ENCODE measurements around the gene OAS2.

OAS2 gene

GRCh38 chr12:113006206-113006605 lies 27.9 kb downstream of the OAS2 start:
- no peak overlapping the region for H3K4me3 ChIP-seq (ENCODE audit: control insufficient read depth, low read depth, low read length)
- TF ChIP-seq CTCF (conservative IDR thresholded peaks at IDR 0.05; ENCODE audit: control insufficient read depth, insufficient read depth, low read depth, low read length): no peak
- no peak for DNase-seq (ENCODE audit: low read depth)

DNA sequence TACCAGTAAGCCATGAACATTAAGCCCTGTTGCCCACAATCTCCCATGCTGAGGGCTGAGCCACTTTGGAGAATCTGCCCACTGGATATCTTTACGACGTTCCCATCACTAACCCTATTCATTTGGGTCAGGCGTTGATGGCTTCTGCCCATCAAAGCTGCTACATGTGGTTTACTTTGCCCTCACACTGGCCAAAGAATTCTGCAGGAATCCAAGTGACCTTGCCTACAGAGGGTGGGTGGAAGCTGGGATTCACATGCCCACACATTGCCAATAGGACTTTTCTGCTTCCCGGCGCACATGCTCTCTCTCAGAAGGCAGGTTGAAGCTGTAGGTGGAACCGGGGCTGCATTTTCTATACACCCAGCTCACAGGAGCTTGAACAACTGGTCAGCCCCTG lies 28.3 kb downstream of the OAS2 start:
- no peak for DNase-seq (ENCODE audit: low read depth)
- H3K4me3 ChIP-seq (ENCODE audit: control insufficient read depth, low read depth, low read length): no peak overlapping the region
- TF ChIP-seq CTCF (conservative IDR thresholded peaks at IDR 0.05; ENCODE audit: control insufficient read depth, insufficient read depth, low read depth, low read length): no peak

- peak; percentile 17 for DNase-seq (ENCODE audit: low read depth)
Observed at GRCh38 chr12:113007166-113007565, 28.8 kb downstream of the OAS2 start.

GRCh38 chr12:113010701-113011100 lies 32.4 kb downstream of the OAS2 start:
- H3K4me3 ChIP-seq (ENCODE audit: control insufficient read depth, low read depth, low read length): no peak overlapping the region
- no peak for TF ChIP-seq CTCF (conservative IDR thresholded peaks at IDR 0.05; ENCODE audit: control insufficient read depth, insufficient read depth, low read depth, low read length)
- DNase-seq (ENCODE audit: low read depth): no peak

More at GRCh38 chr12:113007166-113007565, 28.8 kb downstream of the OAS2 start:
- no peak overlapping the region for H3K4me3 ChIP-seq (ENCODE audit: control insufficient read depth, low read depth, low read length)
- TF ChIP-seq CTCF (conservative IDR thresholded peaks at IDR 0.05; ENCODE audit: control insufficient read depth, insufficient read depth, low read depth, low read length): no peak

DNA sequence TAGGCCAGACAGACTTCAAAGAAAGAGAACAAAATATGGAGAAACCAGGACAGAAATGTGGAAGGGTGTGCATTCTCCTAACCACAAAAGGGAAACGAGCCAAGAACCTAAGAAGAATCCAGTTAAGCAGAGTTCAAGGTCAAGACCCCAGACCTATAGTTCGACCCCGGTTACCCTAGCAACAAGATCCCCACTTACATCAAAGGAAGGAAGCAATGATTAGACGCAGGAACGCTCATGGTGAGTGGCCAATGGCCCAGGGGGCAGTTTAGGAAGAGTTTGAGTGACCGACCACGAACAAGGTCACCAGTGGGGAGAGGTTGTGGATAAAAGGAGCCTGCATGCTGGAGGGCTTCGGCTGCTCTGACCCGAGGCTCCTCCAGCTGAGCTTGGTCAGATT lies 36.2 kb downstream of the OAS2 start:
- DNase-seq (ENCODE audit: low read depth): no peak
- no peak for TF ChIP-seq CTCF (conservative IDR thresholded peaks at IDR 0.05; ENCODE audit: control insufficient read depth, insufficient read depth, low read depth, low read length)
- no peak overlapping the region for H3K4me3 ChIP-seq (ENCODE audit: control insufficient read depth, low read depth, low read length)

DNA sequence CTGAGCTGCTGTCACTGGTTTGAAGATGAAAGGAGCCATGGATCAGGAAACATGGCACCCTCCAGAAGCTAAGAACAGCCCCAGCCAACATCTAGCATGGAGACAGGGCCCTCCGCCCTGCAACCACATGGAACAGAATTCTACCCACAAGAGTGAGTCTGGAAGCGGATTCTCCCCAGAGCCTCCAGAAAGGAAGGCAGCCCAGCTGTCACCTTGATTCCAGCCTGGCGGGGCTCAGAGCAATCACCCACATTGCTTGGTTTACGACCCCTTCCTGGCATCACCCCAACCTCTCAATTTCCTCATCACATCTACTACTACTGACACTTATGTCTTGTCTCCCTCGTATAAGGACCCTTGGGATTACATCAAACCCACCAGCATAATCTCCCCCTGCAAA lies 38.5 kb downstream of the OAS2 start:
- TF ChIP-seq CTCF (conservative IDR thresholded peaks at IDR 0.05; ENCODE audit: control insufficient read depth, insufficient read depth, low read depth, low read length): no peak
- H3K4me3 ChIP-seq (ENCODE audit: control insufficient read depth, low read depth, low read length): no peak overlapping the region
- no peak for DNase-seq (ENCODE audit: low read depth)

DNA sequence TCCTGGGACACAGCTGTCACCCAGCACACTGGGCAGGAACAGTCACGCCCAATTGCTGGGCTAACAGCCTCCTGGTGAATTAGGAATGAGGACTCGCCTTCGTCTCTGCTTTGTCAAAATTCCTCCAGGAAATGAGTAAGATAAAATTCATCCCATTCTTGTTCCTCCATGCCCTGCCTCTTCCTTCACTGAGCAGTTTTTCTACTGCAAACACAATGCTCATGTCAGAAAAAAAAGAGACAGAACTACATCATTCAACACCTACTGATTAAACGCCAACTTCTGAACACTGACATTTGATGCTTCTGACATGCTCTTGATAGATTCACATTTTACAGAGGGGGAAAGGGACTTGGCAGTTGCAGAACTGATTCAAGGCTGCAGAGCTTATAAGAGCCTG lies 40.7 kb downstream of the OAS2 start:
- H3K4me3 ChIP-seq (ENCODE audit: control insufficient read depth, low read depth, low read length): no peak overlapping the region
- no peak for TF ChIP-seq CTCF (conservative IDR thresholded peaks at IDR 0.05; ENCODE audit: control insufficient read depth, insufficient read depth, low read depth, low read length)
- no peak for DNase-seq (ENCODE audit: low read depth)
